ENCODE results near the gene BMPR1A. TPM values are rescaled to one million over a fixed set of nuclear protein-coding genes. Genes with fewer than 3 reads are reported as not detected.
A peak's percentile ranks its signal among the peaks of the same experiment; 100 is the strongest.

BMPR1A gene
- total and polyA plus RNA-seq, 2 donors from 2014 or later: 7.9 to 37.4 TPM

GRCh38 chr10:86755454-86755739, 1.0 kb upstream of the BMPR1A start:
- Histone ChIP-seq H3K27ac (ENCODE audit: low read depth in 2 of 2, low read length in 2 of 2) (peak overlapping the region; percentile 90 to 94), H3K36me3 (ENCODE audit: control insufficient read depth in 2 of 3, insufficient read depth in 3 of 3, low read length in 3 of 3) (no peaks in the 10 kb centered on the region), H3K4me1 (ENCODE audit: control insufficient read depth in 2 of 3, insufficient read depth in 2 of 3, low read depth in 1 of 3, low read length in 3 of 3) (peaks cover 3 to 8% (median 4%) of the 10 kb centered on the region in 3 donors), H3K9me3 (ENCODE audit: control insufficient read depth in 2 of 3, insufficient read depth in 1 of 3, low read length in 3 of 3) (no peaks in the 10 kb centered on the region), H3K4me3 (ENCODE audit: low read length in 3 of 3) (peak overlapping the region; percentile 58 to 78 (median 74)), H3K9ac (ENCODE audit: low read length in 3 of 3) (peak overlapping the region; percentile 19 to 86 (median 46)), H3K27me3 (ENCODE audit: control insufficient read depth, insufficient read depth, low read length) (no peaks in the 10 kb centered on the region)
- no peak for TF ChIP-seq CTCF (IDR thresholded peaks at IDR 0.05; ENCODE audit: borderline replicate concordance, extremely low read depth, insufficient read depth)
- intact Hi-C loops (cut with DNase I): no loop called here
- DNase-seq (no peak), FAIRE-seq (no peak)

DNA sequence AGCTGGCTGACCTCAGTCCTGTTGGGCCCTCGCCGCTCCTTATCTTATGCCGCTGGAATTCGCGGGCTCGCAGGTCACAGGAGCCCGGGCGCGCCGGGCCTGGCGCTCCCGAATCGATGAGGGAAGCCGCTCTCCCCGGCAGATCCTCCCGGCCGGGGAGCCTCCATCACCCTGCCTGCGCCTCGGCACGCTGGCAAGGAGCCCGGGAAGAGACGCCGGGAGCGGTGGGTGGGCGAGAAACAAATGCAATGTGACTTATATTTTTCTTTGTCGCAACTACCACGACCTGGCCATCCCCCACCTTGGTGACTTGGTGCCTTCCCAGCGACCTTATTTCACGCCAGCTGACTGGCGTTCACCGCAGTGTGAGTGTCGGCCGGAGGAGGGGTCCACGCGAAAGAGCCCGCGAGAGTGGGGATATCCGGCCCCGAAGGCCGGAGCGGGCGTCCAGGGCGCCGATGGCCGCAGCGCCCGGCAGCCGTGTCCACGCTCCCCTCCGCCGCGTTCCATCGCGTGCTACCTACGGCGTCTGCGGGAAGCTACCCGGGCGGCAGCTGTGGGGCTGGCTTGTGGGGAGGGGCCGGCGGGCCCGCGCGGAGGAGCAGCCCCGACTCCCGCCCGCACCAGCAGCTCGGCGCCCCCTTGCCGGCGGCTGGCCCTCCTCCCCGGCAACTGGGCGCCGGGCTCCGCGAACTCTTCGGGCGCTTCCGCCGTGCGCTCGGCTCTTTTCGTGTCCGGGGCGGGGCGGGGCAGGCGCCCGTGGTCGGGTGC, 494 bp upstream of the BMPR1A start:
- Histone ChIP-seq H3K27me3 (ENCODE audit: control insufficient read depth, insufficient read depth, low read length) (no peaks in the 10 kb centered on the region), H3K4me1 (ENCODE audit: control insufficient read depth in 2 of 3, insufficient read depth in 2 of 3, low read depth in 1 of 3, low read length in 3 of 3) (peaks cover 4 to 8% (median 6%) of the 10 kb centered on the region in 3 donors), H3K9ac (ENCODE audit: low read length in 3 of 3) (peak overlapping the region; percentile 33 to 86 (median 71)), H3K27ac (ENCODE audit: low read depth in 2 of 2, low read length in 2 of 2) (peak overlapping the region; percentile 90 to 94), H3K36me3 (ENCODE audit: control insufficient read depth in 2 of 3, insufficient read depth in 3 of 3, low read length in 3 of 3) (no peaks in the 10 kb centered on the region), H3K4me3 (ENCODE audit: low read length in 3 of 3) (peak overlapping the region; percentile 58 to 78 (median 74)), H3K9me3 (ENCODE audit: control insufficient read depth in 2 of 3, insufficient read depth in 1 of 3, low read length in 3 of 3) (no peaks in the 10 kb centered on the region)
- intact Hi-C loops (cut with DNase I): no loop called here
- no peak for FAIRE-seq
- DNase-seq: peak in 4 of 5 donors; percentile 78 to 98 (median 96)
- no peak for TF ChIP-seq CTCF (IDR thresholded peaks at IDR 0.05; ENCODE audit: borderline replicate concordance, extremely low read depth, insufficient read depth)

DNA sequence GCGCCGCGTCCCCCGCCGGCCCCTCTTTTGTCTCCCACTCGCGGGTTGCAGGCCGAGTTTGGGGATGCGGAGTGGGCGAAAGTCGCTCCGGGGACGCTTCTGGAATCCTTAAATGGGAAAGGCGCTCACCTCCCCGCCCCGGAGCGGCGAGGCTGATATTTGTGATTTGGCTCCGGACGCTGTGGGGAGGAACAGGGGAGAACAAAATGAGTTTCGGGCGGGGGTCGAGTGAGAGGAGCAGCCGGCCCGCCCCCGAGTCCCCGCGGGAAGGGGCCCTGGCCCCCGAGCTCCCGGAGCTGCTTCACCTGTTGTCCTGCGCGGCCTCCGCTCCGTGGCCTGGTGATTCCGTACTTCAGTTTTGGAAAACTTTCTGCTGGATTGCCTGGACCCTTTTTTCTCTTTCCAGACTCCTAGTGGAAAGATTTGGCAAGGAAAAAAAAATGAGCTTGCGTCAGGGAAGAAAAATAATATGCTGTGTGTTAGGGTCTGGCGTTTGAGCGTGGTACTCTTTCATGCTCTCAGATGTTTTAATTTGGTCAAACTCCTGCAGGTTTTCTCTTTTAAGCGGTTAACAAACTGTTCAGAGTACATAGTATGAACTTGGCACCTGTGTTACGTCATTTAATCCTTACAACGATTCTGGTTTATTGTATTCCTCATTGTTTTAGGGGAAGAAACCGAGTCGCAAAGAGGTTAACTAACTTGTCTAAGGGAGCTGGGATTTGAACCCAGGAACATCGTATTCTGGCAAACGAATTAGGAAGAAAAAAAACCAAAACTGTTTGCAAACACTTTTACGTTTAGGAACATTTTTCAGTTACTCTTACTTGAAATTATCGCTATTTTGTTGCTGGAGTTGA, 924 bp downstream of the BMPR1A start:
- Histone ChIP-seq H3K9ac (ENCODE audit: low read length in 3 of 3) (peak overlapping the region; percentile 18 to 82 (median 38)), H3K9me3 (ENCODE audit: control insufficient read depth in 2 of 3, insufficient read depth in 1 of 3, low read length in 3 of 3) (no peaks in the 10 kb centered on the region), H3K27me3 (ENCODE audit: control insufficient read depth, insufficient read depth, low read length) (no peaks in the 10 kb centered on the region), H3K4me1 (ENCODE audit: control insufficient read depth in 2 of 3, insufficient read depth in 2 of 3, low read depth in 1 of 3, low read length in 3 of 3) (peaks cover 4 to 13% (median 10%) of the 10 kb centered on the region in 3 donors), H3K36me3 (ENCODE audit: control insufficient read depth in 2 of 3, insufficient read depth in 3 of 3, low read length in 3 of 3) (no peaks in the 10 kb centered on the region), H3K27ac (ENCODE audit: low read depth in 2 of 2, low read length in 2 of 2) (peak overlapping the region; percentile 67 to 86), H3K4me3 (ENCODE audit: low read length in 3 of 3) (peak overlapping the region; percentile 59 to 87 (median 73))
- intact Hi-C loops (cut with DNase I): no loop called here
- no peak for TF ChIP-seq CTCF (IDR thresholded peaks at IDR 0.05; ENCODE audit: borderline replicate concordance, extremely low read depth, insufficient read depth)
- DNase-seq (peak; percentile 53 to 88 (median 82)), FAIRE-seq (no peak)
